Panc1 (cell line): ENCODE results near the gene XYLT1. TPM values are rescaled to one million over a fixed set of nuclear protein-coding genes. Genes with fewer than 3 reads are reported as not detected.

Experiments
- ATAC-seq: fragments of 200-7000 bp; cut with Tn5 transposase; 2 replicates; pipeline ENCODE4 v1.9.1; 2020; ENCODE audit warnings: mild to moderate bottlenecking, moderate library complexity
- BruUV-seq: library from RNA; stranded (reverse); fragments of 400-500 nt; replicated peaks from 2 replicates; lab custom pipeline; 2021; lab: Mats Ljungman, UMichigan
- CTCF ChIA-PET: fragments of 300-600 bp; sonication (Branson Sonifier 250); formaldehyde crosslinking; loops from one replicate; lab custom pipeline; 2022; ENCODE audit warnings: antibody characterized with exemption; lab: Charles Lee
- POLR2A ChIA-PET: fragments of 300-600 bp; sonication (Branson Sonifier 250); formaldehyde crosslinking; loops from one replicate; lab custom pipeline; 2022; ENCODE audit warnings: antibody characterized with exemption; lab: Charles Lee
- DNase-seq: peaks from one replicate; pipeline ENCODE4 v3.0.0-alpha.2; 2010; ENCODE audit warnings: low read depth, low spot score
- H3K27ac ChIP-seq: 2 replicates; pipeline ENCODE4 v1.5.1; 2011; ENCODE audit warnings: mild to moderate bottlenecking, low read length, inconsistent platforms
- H3K27me3 ChIP-seq: fragments of 200-500 bp; sonication (Bioruptor generic); 2 replicates; pipeline ENCODE4 v1.6.0; 2014; ENCODE audit warnings: low read length, inconsistent platforms; ENCODE audit not compliant: control insufficient read depth, insufficient read depth
- H3K36me3 ChIP-seq: fragments of 200-500 bp; sonication (Bioruptor generic); 2 replicates; pipeline ENCODE4 v1.5.1; 2014; ENCODE audit warnings: inconsistent platforms, mild to moderate bottlenecking, low read length, moderate library complexity; ENCODE audit not compliant: control insufficient read depth, insufficient read depth
- H3K4me1 ChIP-seq: 2 replicates; pipeline ENCODE4 v1.5.1; 2011; ENCODE audit warnings: inconsistent platforms, mild to moderate bottlenecking, low read length, moderate library complexity; ENCODE audit not compliant: control insufficient read depth, insufficient read depth
- H3K4me3 ChIP-seq, 2 experiments: 2 replicates each; pipeline ENCODE4 v1.5.1; 2011 to 2012; ENCODE audit warnings: low read depth in 2 of 2, low read length in 2 of 2, mild to moderate bottlenecking in 2 of 2, inconsistent platforms in 1 of 2, moderate library complexity in 1 of 2
- H3K9me3 ChIP-seq: fragments of 200-500 bp; sonication (Bioruptor generic); 2 replicates; pipeline ENCODE4 v1.5.1; 2014; ENCODE audit warnings: low read depth, mild to moderate bottlenecking, inconsistent platforms, low read length, moderate library complexity; ENCODE audit not compliant: control insufficient read depth, insufficient read depth
- POLR2AphosphoS5 ChIP-seq: IDR thresholded peaks from 2 replicates; pipeline ENCODE4 v1.6.1; 2012; ENCODE audit warnings: mild to moderate bottlenecking, low read depth, low read length, moderate library complexity
- SIN3A ChIP-seq: IDR thresholded peaks from 2 replicates; pipeline ENCODE4 v1.6.1; 2012; ENCODE audit warnings: low read depth, mild to moderate bottlenecking, low read length, moderate library complexity, borderline replicate concordance; ENCODE audit not compliant: insufficient read depth
- TCF7L2 ChIP-seq: IDR thresholded peaks from 2 replicates; pipeline ENCODE4 v1.6.1; 2011; ENCODE audit warnings: mild to moderate bottlenecking, low read depth, low read length, inconsistent platforms
- in situ Hi-C: cut with HindIII; loops from 2 replicates; pipeline ENCODE4 v1.10.0; 2016; ENCODE audit warnings: low sequenced_read_pairs, low pct_unique_long_range_greater_than_20kb
- intact Hi-C: fragments of 100-400 bp; cut with micrococcal nuclease; formaldehyde crosslinking; loops from one replicate; pipeline ENCODE4 v1.10.0; 2022; ENCODE audit not compliant: unreplicated experiment
- total RNA-seq: library from RNA; stranded (reverse); gene quantifications from one replicate; pipeline ENCODE4 v1.2.1, GENCODE V29; 2021; ENCODE audit not compliant: unreplicated experiment
- TF ChIP-seq, protein P1 (sequence below): fragments of 450-650 bp; IDR thresholded peaks from 2 replicates; pipeline ENCODE4 v1.5.1; 2017; ENCODE audit warnings: mild to moderate bottlenecking
- TF ChIP-seq, protein P2 (sequence below), 2 experiments: IDR thresholded peaks; 2 replicates each; pipeline ENCODE4 v1.6.1; 2011 to 2012; ENCODE audit warnings: low read depth in 2 of 2, control low read depth in 1 of 2, low read length in 1 of 2, mild to moderate bottlenecking in 1 of 2, moderate library complexity in 1 of 2; ENCODE audit not compliant: insufficient read depth in 1 of 2

The XYLT1 gene
- total RNA-seq, 1 experiment from 2014 or later: 0.62 TPM

DNA sequence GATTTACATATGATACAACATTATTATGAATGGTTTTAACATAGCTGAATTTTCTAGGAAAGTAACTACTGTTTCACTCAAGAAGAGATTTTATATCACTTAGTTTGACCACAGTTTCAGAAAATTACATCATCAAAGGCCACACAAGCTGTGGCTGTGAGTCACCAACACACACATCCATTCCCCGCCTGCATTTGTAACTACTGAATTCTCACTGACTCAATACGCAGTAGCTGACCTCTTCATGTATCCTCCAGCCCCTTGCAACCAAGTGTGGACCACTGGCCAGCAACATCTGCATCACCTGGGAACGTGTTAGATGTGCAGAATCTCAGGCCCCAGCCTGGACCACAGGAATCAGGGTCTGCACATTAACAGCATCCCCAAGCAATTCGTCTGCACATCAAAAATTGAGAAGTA, 197.6 kb downstream of the XYLT1 start:
- Histone ChIP-seq H3K9me3 (no peaks in the 10 kb centered on the region), H3K27me3 (peaks cover 2% of the 10 kb centered on the region; the same call in 1 of the 2 replicates), H3K4me3 (no peak overlapping the region), H3K36me3 (no peaks in the 10 kb centered on the region), H3K4me1 (no peaks in the 10 kb centered on the region), H3K27ac (no peak overlapping the region)
- ChIA-PET POLR2A (interaction anchor here (0.5 kb wide), 1 partner anchor 69 kb away, joined by 12 read pairs; no protein-coding TSS in a partner anchor), CTCF (no interaction called here)
- TF ChIP-seq, protein P1, sequence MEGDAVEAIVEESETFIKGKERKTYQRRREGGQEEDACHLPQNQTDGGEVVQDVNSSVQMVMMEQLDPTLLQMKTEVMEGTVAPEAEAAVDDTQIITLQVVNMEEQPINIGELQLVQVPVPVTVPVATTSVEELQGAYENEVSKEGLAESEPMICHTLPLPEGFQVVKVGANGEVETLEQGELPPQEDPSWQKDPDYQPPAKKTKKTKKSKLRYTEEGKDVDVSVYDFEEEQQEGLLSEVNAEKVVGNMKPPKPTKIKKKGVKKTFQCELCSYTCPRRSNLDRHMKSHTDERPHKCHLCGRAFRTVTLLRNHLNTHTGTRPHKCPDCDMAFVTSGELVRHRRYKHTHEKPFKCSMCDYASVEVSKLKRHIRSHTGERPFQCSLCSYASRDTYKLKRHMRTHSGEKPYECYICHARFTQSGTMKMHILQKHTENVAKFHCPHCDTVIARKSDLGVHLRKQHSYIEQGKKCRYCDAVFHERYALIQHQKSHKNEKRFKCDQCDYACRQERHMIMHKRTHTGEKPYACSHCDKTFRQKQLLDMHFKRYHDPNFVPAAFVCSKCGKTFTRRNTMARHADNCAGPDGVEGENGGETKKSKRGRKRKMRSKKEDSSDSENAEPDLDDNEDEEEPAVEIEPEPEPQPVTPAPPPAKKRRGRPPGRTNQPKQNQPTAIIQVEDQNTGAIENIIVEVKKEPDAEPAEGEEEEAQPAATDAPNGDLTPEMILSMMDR: no peak
- TF ChIP-seq SIN3A (no peak), POLR2AphosphoS5 (no peak)
- intact Hi-C loops (loop anchor here (10.0 kb wide), 1 partner anchor 62 kb away; no protein-coding TSS in a partner anchor), in situ Hi-C loops (no loop called here)
- ATAC-seq: no peak
- peak; percentile 46 for DNase-seq
- BruUV-seq: no TSS peak

DNA sequence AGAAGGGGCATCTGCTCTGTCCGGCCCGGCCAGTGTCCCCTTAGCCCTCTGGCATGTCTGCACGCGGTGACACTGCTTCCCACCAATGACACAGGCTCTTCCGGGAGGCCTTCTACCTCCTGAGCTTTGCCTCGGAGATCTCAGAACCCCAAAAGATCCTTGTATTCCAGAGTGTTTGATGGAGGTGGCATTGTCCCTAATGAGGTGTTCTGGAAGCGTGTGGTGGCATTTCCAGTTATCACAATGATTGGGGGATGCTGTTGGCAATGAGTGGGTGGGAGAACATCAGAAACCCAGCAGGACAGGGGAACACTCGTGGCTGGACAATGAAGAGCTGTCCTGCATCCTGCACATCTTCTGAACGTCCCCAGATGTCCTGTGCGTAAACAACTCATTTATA, 198.0 kb downstream of the XYLT1 start:
- TF ChIP-seq, protein P1: no peak
- TF ChIP-seq, protein P2, sequence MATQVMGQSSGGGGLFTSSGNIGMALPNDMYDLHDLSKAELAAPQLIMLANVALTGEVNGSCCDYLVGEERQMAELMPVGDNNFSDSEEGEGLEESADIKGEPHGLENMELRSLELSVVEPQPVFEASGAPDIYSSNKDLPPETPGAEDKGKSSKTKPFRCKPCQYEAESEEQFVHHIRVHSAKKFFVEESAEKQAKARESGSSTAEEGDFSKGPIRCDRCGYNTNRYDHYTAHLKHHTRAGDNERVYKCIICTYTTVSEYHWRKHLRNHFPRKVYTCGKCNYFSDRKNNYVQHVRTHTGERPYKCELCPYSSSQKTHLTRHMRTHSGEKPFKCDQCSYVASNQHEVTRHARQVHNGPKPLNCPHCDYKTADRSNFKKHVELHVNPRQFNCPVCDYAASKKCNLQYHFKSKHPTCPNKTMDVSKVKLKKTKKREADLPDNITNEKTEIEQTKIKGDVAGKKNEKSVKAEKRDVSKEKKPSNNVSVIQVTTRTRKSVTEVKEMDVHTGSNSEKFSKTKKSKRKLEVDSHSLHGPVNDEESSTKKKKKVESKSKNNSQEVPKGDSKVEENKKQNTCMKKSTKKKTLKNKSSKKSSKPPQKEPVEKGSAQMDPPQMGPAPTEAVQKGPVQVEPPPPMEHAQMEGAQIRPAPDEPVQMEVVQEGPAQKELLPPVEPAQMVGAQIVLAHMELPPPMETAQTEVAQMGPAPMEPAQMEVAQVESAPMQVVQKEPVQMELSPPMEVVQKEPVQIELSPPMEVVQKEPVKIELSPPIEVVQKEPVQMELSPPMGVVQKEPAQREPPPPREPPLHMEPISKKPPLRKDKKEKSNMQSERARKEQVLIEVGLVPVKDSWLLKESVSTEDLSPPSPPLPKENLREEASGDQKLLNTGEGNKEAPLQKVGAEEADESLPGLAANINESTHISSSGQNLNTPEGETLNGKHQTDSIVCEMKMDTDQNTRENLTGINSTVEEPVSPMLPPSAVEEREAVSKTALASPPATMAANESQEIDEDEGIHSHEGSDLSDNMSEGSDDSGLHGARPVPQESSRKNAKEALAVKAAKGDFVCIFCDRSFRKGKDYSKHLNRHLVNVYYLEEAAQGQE (IDR thresholded peaks at IDR 0.05; ENCODE audit: insufficient read depth in 1 of 2, low read depth in 2 of 2, low read length in 1 of 2): no peak
- TF ChIP-seq POLR2AphosphoS5 (no peak), SIN3A (no peak), TCF7L2 (no peak)
- Histone ChIP-seq H3K36me3 (no peaks in the 10 kb centered on the region), H3K9me3 (no peaks in the 10 kb centered on the region), H3K27ac (no peak overlapping the region), H3K27me3 (no peaks in the 10 kb centered on the region; the same call in 1 of the 2 replicates), H3K4me1 (no peaks in the 10 kb centered on the region), H3K4me3 (no peak overlapping the region)
- in situ Hi-C loops (no loop called here), intact Hi-C loops (loop anchor here (10.0 kb wide), 1 partner anchor 62 kb away; no protein-coding TSS in a partner anchor)
- POLR2A ChIA-PET: interaction anchor here (0.5 kb wide), 1 partner anchor 69 kb away, joined by 12 read pairs; no protein-coding TSS in a partner anchor
- CTCF ChIA-PET: no interaction called here
- ATAC-seq (no peak), DNase-seq (no peak)
- BruUV-seq: no TSS peak
